Ishikawa (cell line): ENCODE results near the gene GLT6D1.

Experiments used
- CEBPB ChIP-seq: IDR thresholded peaks from 2 replicates; pipeline ENCODE4 v1.6.1; 2012
- CREB1 ChIP-seq: IDR thresholded peaks from 2 replicates; pipeline ENCODE4 v1.6.1; 2012; ENCODE audit warnings: low read depth
- EGR1 ChIP-seq: IDR thresholded peaks from 2 replicates; pipeline ENCODE4 v1.6.1; 2012
- EP300 ChIP-seq: IDR thresholded peaks from 2 replicates; pipeline ENCODE4 v1.6.1; 2012; ENCODE audit warnings: borderline replicate concordance
- FOXM1 ChIP-seq: IDR thresholded peaks from 2 replicates; pipeline ENCODE4 v1.6.1; 2012; ENCODE audit warnings: low read depth, borderline replicate concordance
- NFIC ChIP-seq: IDR thresholded peaks from 2 replicates; pipeline ENCODE4 v1.6.1; 2012
- RAD21 ChIP-seq: IDR thresholded peaks from 2 replicates; pipeline ENCODE4 v1.6.1; 2012; ENCODE audit warnings: low read depth
- REST ChIP-seq: IDR thresholded peaks from 2 replicates; pipeline ENCODE4 v1.6.1; 2012; ENCODE audit warnings: low read depth, mild to moderate bottlenecking
- TAF1 ChIP-seq: IDR thresholded peaks from 2 replicates; pipeline ENCODE4 v1.6.1; 2012; ENCODE audit warnings: low read depth, mild to moderate bottlenecking
- TCF12 ChIP-seq: IDR thresholded peaks from 2 replicates; pipeline ENCODE4 v1.6.1; 2012; ENCODE audit warnings: low read depth
- TEAD4 ChIP-seq: IDR thresholded peaks from 2 replicates; pipeline ENCODE4 v1.6.1; 2012
- YY1 ChIP-seq: IDR thresholded peaks from 2 replicates; pipeline ENCODE4 v1.6.1; 2012; ENCODE audit warnings: low read depth
- ZBTB7A ChIP-seq: IDR thresholded peaks from 2 replicates; pipeline ENCODE4 v1.6.1; 2012; ENCODE audit warnings: low read depth
- TF ChIP-seq, protein P1 (sequence below): IDR thresholded peaks from 2 replicates; pipeline ENCODE4 v1.6.1; 2012
- TF ChIP-seq, protein P2 (sequence below): IDR thresholded peaks from 2 replicates; pipeline ENCODE4 v1.6.1; 2012

GLT6D1 gene

DNA sequence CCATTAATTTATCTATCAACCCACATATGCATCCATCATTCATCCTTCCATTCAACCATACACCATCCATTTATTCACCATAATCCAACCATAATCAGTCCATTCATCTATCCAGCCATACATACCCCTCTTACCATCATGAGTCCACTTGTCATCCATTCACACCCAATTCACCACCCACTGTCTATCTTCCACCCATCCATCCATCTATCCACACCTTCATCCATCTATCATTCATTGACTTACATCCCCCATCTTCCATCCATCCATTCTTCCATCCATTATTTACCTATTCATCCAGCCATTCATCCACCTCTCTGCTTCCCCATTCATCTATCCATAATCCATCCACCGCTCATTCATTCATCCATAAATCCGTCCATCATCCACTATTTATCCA is 60.0 kb downstream of the GLT6D1 start:
- no peak for TF ChIP-seq REST
- TF ChIP-seq, protein P1, sequence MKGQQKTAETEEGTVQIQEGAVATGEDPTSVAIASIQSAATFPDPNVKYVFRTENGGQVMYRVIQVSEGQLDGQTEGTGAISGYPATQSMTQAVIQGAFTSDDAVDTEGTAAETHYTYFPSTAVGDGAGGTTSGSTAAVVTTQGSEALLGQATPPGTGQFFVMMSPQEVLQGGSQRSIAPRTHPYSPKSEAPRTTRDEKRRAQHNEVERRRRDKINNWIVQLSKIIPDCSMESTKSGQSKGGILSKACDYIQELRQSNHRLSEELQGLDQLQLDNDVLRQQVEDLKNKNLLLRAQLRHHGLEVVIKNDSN, result no peak
- TF ChIP-seq YY1, result no peak
- TF ChIP-seq ZBTB7A, result no peak

DNA sequence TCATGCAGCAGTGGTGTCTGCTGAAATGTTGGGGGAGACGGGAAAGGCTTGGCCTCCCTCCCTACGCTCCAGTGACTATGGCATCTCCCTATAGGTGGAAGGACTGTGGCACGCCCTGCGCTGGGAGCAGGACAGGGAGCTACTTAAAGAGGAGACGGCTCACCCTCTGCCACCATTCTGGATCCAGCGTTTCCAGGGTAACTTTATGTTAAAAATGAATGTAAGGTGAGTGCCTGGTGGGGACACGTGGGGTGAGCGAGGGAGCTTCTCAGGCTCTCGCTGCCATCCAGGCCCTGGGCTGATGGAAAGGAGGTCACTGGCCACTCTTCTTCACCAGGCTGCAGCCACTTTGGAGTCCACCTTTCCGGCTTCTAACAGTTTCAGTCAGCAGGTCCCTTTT is 62.1 kb downstream of the GLT6D1 start:
- TF ChIP-seq RAD21 (no peak), EGR1 (no peak), ZBTB7A (no peak), REST (no peak), EP300 (no peak), FOXM1 (no peak)
- TF ChIP-seq, protein P2, sequence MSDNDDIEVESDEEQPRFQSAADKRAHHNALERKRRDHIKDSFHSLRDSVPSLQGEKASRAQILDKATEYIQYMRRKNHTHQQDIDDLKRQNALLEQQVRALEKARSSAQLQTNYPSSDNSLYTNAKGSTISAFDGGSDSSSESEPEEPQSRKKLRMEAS, result no peak

GRCh38 chr9:135575995-135576631 is 63.2 kb downstream of the GLT6D1 start:
- no peak for TF ChIP-seq REST
- no peak for TF ChIP-seq CEBPB
- no peak for TF ChIP-seq YY1
- TF ChIP-seq TEAD4, result no peak
- TF ChIP-seq TCF12, result no peak
- no peak for TF ChIP-seq FOXM1
- no peak for TF ChIP-seq CREB1
- TF ChIP-seq, protein P2, result no peak

GRCh38 chr9:135574943-135575342 is 64.4 kb downstream of the GLT6D1 start:
- TF ChIP-seq RAD21, result no peak
- TF ChIP-seq, protein P2, result no peak
- TF ChIP-seq TCF12, result no peak
- no peak for TF ChIP-seq NFIC
- TF ChIP-seq FOXM1, result no peak
- TF ChIP-seq, protein P1, result no peak
- TF ChIP-seq CREB1, result no peak
- no peak for TF ChIP-seq TEAD4
- no peak for TF ChIP-seq EP300
- TF ChIP-seq TAF1, result no peak

GRCh38 chr9:135574331-135574730 is 65.0 kb downstream of the GLT6D1 start:
- no peak for TF ChIP-seq REST
- no peak for TF ChIP-seq CEBPB
- TF ChIP-seq EP300, result no peak
- no peak for TF ChIP-seq EGR1
- TF ChIP-seq YY1, result no peak
